Fibroblast of gingiva (primary cell): ENCODE measurements around the gene ZFP30.

Experiments
- DNase-seq: peaks from one replicate; pipeline ENCODE4 v3.0.0-alpha.2; 2011; ENCODE audit warnings: low read depth

The ZFP30 gene

DNA sequence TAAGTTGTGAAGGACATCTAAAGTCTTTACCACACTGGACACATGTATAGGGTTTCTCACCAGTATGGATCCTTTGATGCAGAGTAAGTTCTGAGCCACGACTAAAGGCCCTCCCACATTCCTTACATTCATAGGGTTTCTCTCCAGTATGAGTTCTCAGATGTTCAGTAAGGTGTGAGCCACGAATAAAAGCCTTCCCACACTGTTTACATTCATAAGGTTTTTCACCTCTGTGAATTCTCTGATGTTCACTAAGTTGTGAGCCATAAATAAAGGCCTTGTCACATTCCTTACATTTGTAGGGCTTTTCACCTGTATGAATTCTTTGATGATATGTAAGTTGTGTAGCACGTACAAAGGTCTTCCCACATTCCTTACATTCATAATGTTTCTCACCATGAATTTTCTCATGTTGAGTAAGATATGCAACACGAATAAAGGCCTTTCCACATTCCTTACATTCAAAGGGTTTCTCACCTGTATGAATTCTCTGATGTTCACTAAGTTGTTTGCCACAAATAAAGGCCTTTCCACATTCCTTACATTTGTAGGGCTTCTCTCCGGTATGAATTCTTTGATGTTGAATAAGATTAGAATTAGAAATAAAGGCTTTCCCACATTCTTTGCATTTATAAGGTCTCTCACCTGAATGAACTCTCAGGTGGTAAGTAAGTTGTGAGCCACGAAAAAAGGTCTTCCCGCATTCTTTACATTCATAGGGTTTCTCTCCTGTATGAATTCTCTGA is 90.5 kb downstream of the ZFP30 start:
- DNase-seq: no peak
